Stimulated activated CD4-positive, alpha-beta T cell treated with anti-CD3 and anti-CD28 coated beads, Interleukin-1b, Interleukin-23, amount 100 ng/mL, for 4 hours (primary cell): ENCODE data around the gene ZBTB7C.

Experiments used
- DNase-seq, 2 donors: peaks; one replicate each; pipeline ENCODE4 v3.0.0-alpha.2; 2020; ENCODE audit warnings: low read depth in 2 of 2

The ZBTB7C gene

GRCh38 chr18:48254077-48254602 lies 155.0 kb downstream of the ZBTB7C start:
- no peak for DNase-seq

GRCh38 chr18:48252525-48252924 lies 156.7 kb downstream of the ZBTB7C start:
- no peak for DNase-seq

GRCh38 chr18:48250918-48251317 lies 158.3 kb downstream of the ZBTB7C start:
- DNase-seq = no peak

- DNase-seq = no peak
Measured at GRCh38 chr18:48250362-48250907, 158.7 kb downstream of the ZBTB7C start.

- DNase-seq = no peak
Measured at GRCh38 chr18:48249854-48250253, 159.3 kb downstream of the ZBTB7C start.

- DNase-seq = no peak
Measured at GRCh38 chr18:48244530-48244929, 164.7 kb downstream of the ZBTB7C start.

- DNase-seq = no peak
Measured at GRCh38 chr18:48238636-48239035, 170.5 kb downstream of the ZBTB7C start.

- no peak for DNase-seq
Measured at GRCh38 chr18:48238206-48238605, 171.0 kb downstream of the ZBTB7C start.

GRCh38 chr18:48236822-48237221 lies 172.4 kb downstream of the ZBTB7C start:
- no peak for DNase-seq

GRCh38 chr18:48230467-48231113 lies 178.6 kb downstream of the ZBTB7C start:
- no peak for DNase-seq

- DNase-seq = no peak
Measured at GRCh38 chr18:48229552-48229981, 179.6 kb downstream of the ZBTB7C start.

- no peak for DNase-seq
Measured at GRCh38 chr18:48228841-48229240, 180.3 kb downstream of the ZBTB7C start.

- DNase-seq = no peak
Measured at GRCh38 chr18:48228301-48228715, 180.9 kb downstream of the ZBTB7C start.

- DNase-seq = no peak
Measured at GRCh38 chr18:48227206-48227605, 182.0 kb downstream of the ZBTB7C start.

- no peak for DNase-seq
Measured at GRCh38 chr18:48226401-48226800, 182.8 kb downstream of the ZBTB7C start.

- DNase-seq = no peak
Measured at GRCh38 chr18:48222118-48222517, 187.1 kb downstream of the ZBTB7C start.

- no peak for DNase-seq
Measured at GRCh38 chr18:48219810-48220499, 189.2 kb downstream of the ZBTB7C start.

GRCh38 chr18:48219037-48219809 lies 190.0 kb downstream of the ZBTB7C start:
- no peak for DNase-seq

GRCh38 chr18:48218285-48219022 lies 190.7 kb downstream of the ZBTB7C start:
- DNase-seq = no peak

GRCh38 chr18:48217258-48218250 lies 191.6 kb downstream of the ZBTB7C start:
- no peak for DNase-seq
